NT2/D1 (cell line): ENCODE data around the gene ZFYVE16.

Experiments
- SUZ12 ChIP-seq: IDR thresholded peaks from 2 replicates; pipeline ENCODE4 v1.6.1; 2011; ENCODE audit not compliant: insufficient read length, insufficient read depth; ENCODE audit errors: extremely low read depth
- ZNF274 ChIP-seq: IDR thresholded peaks from 2 replicates; pipeline ENCODE4 v1.6.1; 2011; ENCODE audit warnings: mild to moderate bottlenecking, low read depth, low read length

GRCh38 chr5:80487444-80487828 is 79.6 kb downstream of the ZFYVE16 start:
- TF ChIP-seq SUZ12 (no peak), ZNF274 (no peak)
